HG02970 (cell line): Measurements from ENCODE around the gene HDGFL2.

ENCODE experiments used
- ATAC-seq: cut with Tn5 transposase; IDR thresholded peaks from one replicate; pipeline ENCODE4 v1.9.1; 2021; ENCODE audit warnings: mild to moderate bottlenecking, moderate library complexity, moderate number of reproducible peaks; ENCODE audit not compliant: unreplicated experiment, low FRiP score

HDGFL2 gene

DNA sequence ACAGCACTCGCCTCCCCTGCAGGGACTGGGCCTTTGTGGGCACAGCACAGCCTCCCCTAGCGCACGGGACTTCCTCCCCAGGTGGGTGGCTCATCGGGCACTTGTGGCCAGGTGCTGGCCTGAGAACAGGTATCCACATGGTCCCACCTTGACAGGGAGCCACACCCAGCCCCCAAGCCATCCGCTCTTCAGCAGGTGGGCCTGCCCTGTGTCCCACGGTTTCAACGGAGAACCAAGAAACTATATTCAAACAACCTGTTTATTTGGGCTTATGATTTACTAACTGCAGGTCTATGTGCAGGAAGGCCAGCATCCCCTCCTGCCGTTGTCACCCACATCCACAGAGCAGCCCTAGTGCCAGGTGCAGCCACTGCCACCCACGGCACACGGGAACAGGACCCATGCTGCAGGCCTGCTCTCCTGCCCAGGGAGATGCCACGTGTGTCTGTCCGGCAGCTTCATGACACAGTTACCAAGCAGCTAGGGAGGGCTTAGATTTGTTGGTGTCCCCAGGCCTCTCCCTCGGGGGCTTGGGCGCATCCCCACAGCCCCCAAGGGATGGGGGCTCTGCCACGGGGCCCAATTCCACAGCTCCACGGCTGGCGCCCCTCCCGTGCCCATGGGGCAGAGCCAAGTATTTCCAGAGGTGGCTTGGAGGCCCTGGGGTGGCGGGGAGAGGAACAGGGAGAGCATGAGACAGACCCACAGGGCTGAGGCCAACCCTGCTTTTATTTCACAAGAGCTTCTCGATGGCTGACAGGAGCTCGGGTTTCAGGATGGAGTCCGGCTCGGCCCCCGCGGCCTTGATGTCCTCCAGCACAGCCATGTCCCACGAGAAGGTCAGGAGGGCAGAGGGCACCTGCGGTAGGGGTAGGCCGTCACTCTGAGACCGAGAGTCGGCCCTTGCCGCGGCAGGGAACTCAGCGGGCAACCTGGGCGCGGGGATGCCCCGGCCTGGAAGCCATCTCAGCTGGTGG lies 27.0 kb upstream of the HDGFL2 start:
- no peak for ATAC-seq

GRCh38 chr19:4445963-4446703 lies 26.0 kb upstream of the HDGFL2 start:
- ATAC-seq: no peak

DNA sequence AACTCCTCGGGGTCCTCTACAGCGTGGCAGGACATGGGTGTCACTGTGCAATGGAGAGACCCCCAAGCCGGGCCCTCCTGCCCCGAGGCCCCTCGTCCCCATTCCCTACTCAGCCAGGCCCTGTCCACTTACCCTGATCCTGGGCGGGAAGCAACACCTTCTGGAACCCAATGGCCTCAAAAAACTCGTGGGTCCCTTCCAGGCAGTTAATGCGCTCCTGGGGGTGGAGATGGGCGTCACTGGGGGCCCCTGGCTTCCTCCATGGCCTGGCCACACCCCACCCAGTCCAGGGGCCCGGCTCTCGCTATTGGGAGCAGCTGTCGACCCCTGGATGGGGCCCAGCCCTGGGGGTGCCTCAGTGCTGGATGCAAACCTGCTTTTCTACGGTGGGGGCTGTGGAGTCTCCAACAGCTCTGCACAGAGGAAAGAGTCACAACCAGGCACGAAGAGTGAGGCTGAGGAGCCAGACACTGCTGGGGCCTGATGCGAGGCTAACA lies 25.3 kb upstream of the HDGFL2 start:
- no peak for ATAC-seq

DNA sequence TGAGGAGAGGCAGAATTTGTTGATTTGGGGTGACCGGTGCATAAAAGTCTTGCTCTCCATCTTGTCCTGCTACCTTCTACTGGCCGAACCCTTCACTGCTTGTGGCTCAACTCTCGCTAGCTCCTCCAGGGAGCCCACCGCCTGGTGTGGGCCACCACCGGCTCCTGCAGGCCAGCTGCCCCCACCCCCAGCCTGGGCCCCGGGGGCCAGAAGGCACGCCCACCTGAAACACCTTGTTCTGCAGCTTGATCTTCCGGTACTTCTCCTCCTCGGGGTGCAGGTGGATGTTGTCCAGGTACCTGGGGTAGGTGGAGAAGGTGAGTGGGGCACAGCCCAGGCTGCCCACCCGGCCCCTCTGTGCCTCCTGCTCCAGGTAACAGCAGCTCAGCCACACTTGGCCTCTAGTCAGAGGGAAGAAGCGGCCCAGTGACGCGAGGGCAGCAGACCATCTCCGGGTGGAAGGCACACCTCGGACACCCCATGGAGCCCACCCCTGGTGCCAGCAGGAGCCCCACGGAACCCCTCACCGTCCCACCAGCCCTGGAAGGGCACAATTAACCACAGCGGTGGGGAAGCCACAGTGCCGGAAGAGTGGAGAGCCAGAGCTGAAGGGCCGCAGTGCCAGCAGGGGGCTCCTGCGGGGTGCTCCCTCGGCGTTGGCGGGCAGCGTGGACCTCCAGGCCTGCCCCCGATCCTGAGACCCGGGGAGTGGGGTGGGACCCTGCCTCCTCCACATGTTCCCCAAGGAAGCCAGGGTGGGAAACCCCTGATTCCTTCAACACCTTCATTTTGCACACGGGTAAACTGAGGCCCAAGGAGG lies 24.6 kb upstream of the HDGFL2 start:
- ATAC-seq: no peak

- no peak for ATAC-seq
Measured at GRCh38 chr19:4448147-4448985, 23.7 kb upstream of the HDGFL2 start.

DNA sequence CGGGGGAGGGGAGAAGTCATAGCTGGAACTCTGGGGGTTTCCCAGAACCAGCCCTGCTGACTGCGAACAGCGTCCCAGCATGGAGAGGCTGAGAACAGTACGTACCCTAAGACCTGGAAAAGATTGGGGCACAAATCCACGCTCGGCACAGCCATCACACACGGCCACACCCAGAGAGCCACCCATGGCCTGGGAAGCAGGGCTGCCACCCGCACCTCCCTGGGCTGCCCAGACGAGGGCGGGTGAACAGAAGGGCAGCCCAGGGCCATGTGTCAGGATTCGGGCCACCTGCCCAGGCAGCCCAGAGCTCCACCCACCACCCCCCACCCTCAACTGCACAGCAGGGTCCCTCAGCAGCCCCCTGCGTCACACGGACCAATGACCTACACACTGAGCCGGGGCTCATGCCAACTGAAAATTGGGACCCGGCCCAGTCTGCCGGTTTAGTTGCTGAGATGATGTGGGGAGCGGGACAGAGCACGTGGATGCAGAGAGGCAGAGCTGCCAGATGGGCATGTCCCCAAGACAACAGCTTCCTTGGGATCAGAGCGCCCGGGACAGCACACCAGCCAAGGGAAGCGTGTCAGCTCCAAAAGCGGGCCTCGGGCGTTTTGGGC lies 23.0 kb upstream of the HDGFL2 start:
- no peak for ATAC-seq

GRCh38 chr19:4449639-4450028 lies 22.5 kb upstream of the HDGFL2 start:
- ATAC-seq: no peak

GRCh38 chr19:4452230-4452990 lies 19.7 kb upstream of the HDGFL2 start:
- no peak for ATAC-seq

GRCh38 chr19:4453232-4454179 lies 18.6 kb upstream of the HDGFL2 start:
- no peak for ATAC-seq

DNA sequence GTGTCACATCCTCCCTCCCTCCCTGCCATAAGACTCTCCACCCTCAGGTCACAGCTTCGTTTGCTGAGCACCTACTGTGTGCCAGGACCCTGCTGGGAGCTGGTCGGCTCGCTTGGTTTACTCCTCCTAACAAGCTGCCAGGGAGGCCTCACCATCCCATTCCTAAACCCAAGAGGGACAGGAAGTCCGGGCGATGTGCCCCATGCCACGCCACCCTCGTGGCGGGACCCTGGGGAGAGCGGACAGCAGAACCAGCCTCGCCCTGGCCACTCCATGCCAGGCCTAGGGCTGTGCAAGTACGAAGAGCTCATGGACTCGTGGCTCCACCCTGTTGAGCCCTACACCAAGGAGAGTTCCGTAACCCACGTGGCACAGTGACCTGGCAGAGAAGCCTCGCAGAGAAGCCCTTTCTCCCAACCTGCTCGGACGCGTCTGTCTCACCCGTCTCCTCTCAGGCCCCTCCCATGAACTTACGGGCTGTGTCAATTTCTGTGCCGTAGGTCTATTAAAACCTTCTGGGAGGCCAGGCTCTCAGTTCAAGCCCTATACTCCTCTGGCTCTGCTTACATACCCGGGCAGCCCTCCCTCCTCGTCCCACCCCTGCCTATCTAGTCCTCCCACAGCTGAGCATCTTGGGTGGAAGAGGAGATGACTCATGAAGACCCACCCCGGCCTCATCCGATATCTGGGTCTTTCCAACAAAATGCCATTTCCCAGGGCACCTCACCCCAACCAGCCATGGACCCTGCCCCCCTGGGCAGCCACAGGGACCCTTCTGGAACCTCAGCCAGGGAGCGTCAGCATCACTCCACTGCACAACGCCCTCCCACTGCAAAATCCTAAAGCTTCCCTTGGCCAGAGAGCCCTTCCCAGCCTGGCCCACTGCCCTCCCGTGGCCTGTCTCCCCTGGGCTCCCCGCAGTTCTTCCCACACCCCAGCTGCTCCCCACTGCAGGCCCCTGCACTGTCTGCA lies 17.1 kb upstream of the HDGFL2 start:
- ATAC-seq: no peak

GRCh38 chr19:4455719-4456475 lies 16.2 kb upstream of the HDGFL2 start:
- ATAC-seq: no peak

GRCh38 chr19:4456476-4456842 lies 15.6 kb upstream of the HDGFL2 start:
- no peak for ATAC-seq

- peak; percentile 1 for ATAC-seq
Measured at GRCh38 chr19:4456843-4457653, 15.0 kb upstream of the HDGFL2 start.

DNA sequence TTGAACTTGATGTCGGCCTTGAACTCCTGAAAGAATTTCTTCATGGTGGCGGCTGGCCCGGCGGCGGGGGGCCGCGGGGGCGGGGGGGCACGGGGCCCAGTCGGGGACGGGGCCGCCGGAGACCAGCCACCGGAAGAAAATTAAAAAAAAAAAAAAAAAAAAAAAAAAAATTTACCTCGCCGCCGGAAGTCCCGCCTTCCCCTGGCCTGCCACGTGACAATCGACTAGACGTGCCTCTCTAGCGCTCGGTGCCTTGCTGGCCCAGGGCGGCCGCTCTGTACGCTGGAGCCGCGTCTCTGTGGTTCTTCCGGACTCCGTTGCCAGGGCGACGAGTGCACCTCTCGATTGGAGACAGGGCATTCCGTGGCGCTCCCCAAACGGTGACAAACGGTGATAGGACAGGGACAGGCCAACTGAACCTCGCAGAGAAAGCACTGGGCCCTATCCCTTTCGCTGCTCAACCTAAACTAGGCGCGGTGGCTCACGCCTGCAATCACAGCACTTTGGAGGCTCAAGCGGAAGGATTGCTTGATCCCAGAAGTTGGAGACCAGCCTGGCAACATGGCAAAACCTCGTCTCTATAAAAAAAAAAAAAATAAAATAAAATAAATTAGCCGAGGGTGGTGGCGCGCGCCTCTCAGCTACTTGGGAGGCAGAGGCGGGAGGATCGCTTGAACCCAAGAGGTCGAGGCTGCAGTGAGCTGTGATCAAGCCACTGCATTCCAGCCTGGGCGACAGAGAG lies 14.3 kb upstream of the HDGFL2 start, which contains the start of gene UBXN6:
UBXN6 (minus strand) TSS at position 141 of the 742 bp plus-strand sequence; CDS start at position 44, 97 bp downstream.
- ATAC-seq: peak; percentile 93
